Spleen (tissue), 7 donors: ENCODE measurements around the gene SYAP1.
A peak's percentile ranks its signal among the peaks of the same experiment; 100 is the strongest.

Experiments used
- CTCF ChIP-seq, 11 experiments: fragments of 200-600 bp in 7 of 11; fragments of 450-650 bp in 4 of 11; sonication (generic) in 4 of 11; IDR thresholded peaks in 8 of 11; conservative IDR thresholded peaks in 3 of 11; 1 replicate in 7 of 11; 2 replicates in 4 of 11; pipeline versions ENCODE4 v1.4.0 to v1.8.0; 2016 to 2021; ENCODE audit warnings: antibody characterized with exemption in 11 of 11, inconsistent platforms in 4 of 11, mild to moderate bottlenecking in 1 of 11
- POLR2A ChIP-seq, 3 donors: fragments of 450-650 bp; IDR thresholded peaks; one replicate each; pipeline ENCODE4 v1.5.1; 2017; ENCODE audit warnings: antibody characterized with exemption in 3 of 3, mild to moderate bottlenecking in 1 of 3
- POLR2AphosphoS5 ChIP-seq, 3 donors: sonication (generic); formaldehyde crosslinking; IDR thresholded peaks; one replicate each; pipeline ENCODE4 v1.5.1; 2017; ENCODE audit warnings: antibody characterized with exemption in 3 of 3
- donor health status: DM: no; HTN: no; CAD: no; lungs with moderate emphysema.
- donor health status: DM: no; HTN: no; CAD: no.
- donor health status: DM: no; HTN: no; CAD: no.

DNA sequence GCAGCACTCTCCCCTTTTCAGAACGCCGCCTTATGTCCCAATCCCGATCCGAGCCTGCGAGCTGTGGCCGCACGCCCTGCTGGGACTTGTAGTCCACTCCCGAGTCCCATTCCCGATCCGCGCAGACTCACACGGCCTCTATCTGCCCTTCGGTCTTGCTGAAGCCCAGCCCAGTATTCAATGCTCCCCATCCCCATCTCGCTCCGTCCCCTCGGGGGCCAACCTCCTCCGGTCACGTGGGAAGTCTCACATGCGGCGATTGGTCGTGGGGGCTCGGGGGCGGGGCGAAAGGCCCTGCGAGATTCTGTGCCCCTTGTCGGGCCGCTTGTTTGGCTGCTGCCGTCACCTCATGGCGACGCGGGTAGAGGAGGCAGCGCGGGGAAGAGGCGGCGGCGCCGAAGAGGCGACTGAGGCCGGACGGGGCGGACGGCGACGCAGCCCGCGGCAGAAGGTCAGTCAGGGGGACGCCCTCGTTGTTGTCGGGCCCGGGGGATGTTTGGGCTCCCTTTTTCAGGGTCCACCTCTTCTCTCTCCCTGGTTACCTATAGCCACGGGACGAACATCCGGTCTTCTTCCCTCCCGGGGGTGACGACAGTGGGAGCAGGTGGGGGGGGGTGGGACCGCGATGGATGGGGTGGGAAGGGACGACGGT, 66.9 kb downstream of the SYAP1 start, which contains the start of gene TXLNG:
- TF ChIP-seq CTCF (IDR thresholded peaks at IDR 0.05 in 8 of 11, conservative IDR thresholded peaks at IDR 0.05 in 3 of 11) = peak in 1 of 11 experiments; percentile 5
- peak in 2 of 3 donors; percentile 79 to 89 for TF ChIP-seq POLR2A (IDR thresholded peaks at IDR 0.05)
- peak; percentile 96 to 98 (median 97) for TF ChIP-seq POLR2AphosphoS5 (IDR thresholded peaks at IDR 0.05)
